IPS DF 19.7 (cell line): Measurements from ENCODE around the gene CIDEC.
A peak's percentile ranks its signal among the peaks of the same experiment; 100 is the strongest.
"Not testable (repeated sequence)": the region's sequence is repeated elsewhere in the genome, so short reads cannot be mapped to it uniquely, and the experiment has no call there.

ENCODE experiments used
- DNase-seq: peaks from one replicate; pipeline ENCODE4 v3.0.0-alpha.2; 2013; ENCODE audit warnings: low read depth, low spot score

The CIDEC gene

GRCh38 chr3:9901967-9902366, 21.9 kb upstream of the CIDEC start:
- no peak for DNase-seq

DNA sequence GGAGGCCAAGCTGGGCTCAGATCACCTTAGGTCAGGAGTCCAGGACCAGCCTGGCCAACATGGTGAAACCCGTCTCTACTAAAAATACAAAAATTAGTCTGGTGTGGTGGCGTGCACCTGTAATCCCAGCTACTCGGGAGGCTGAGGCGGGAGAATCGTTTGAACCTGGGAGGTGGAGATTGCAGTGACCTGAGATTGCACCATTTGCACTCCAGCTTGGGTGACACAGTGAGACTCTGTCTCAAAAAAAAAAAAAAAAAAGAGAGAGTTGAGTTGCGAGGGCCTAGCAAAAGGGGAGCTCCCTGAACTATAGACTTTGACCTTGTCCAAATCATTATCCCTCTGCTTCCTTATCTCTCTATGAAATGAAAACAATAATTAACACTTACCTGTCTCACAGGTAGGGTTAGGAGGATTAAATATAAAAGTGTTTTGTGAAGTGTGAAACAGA, 20.9 kb upstream of the CIDEC start:
- DNase-seq: not testable (repeated sequence)

- no peak for DNase-seq
These were observed 19.3 kb upstream of the CIDEC start for GRCh38 chr3:9899289-9899791.

GRCh38 chr3:9898467-9899241, 18.6 kb upstream of the CIDEC start:
- no peak for DNase-seq

DNA sequence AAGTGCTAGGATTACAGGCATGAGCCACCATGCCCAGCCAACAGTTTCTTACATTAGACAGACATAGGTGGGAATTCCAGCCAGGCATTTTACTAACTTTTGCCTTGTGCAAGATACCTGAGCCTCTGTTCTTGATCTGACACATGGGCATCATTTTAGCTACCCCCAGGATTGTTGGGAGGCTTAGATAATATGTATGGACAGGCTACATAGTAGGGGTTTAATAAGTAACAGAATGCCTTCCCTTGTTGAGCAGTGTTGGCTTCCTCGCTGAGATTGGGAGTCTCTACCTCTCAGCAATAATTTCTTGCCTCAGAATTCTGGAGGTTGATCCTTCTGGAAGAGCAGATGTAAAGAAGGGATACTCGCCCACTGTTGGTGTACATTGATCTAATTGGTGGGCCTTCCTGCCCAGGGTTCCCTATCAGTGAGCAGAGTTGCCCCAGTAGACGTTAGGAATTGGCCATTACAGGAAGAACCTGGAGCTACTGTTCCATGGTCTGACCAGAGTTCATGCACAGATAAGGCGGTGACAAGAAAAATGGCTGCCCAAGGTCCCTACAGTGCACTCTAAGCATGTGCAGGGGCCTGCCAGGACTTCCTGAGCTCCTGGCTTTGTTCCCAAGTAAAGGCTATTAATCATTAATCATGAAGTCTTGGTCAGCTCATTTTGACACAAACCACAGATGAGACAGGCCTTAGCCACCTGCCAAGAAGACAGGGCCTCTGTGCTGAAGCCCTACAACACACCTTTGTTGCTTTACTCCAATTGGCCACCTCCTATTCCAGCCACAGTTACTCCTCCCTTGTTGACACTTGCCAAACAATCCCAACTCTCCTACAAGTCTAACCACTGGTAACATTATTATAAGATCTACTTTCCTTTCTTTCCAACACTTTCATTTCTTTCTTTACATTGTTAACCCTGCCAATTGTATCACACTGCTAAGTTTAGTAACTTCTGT, 17.6 kb upstream of the CIDEC start:
- no peak for DNase-seq

- DNase-seq: not testable (repeated sequence)
These were observed 16.8 kb upstream of the CIDEC start for GRCh38 chr3:9896755-9897407.

- not testable (repeated sequence) for DNase-seq
These were observed 15.7 kb upstream of the CIDEC start for GRCh38 chr3:9895715-9896114.

GRCh38 chr3:9893739-9894138, 13.7 kb upstream of the CIDEC start:
- DNase-seq: no peak

- DNase-seq: no peak
These were observed 11.1 kb upstream of the CIDEC start for GRCh38 chr3:9891072-9891622.

DNA sequence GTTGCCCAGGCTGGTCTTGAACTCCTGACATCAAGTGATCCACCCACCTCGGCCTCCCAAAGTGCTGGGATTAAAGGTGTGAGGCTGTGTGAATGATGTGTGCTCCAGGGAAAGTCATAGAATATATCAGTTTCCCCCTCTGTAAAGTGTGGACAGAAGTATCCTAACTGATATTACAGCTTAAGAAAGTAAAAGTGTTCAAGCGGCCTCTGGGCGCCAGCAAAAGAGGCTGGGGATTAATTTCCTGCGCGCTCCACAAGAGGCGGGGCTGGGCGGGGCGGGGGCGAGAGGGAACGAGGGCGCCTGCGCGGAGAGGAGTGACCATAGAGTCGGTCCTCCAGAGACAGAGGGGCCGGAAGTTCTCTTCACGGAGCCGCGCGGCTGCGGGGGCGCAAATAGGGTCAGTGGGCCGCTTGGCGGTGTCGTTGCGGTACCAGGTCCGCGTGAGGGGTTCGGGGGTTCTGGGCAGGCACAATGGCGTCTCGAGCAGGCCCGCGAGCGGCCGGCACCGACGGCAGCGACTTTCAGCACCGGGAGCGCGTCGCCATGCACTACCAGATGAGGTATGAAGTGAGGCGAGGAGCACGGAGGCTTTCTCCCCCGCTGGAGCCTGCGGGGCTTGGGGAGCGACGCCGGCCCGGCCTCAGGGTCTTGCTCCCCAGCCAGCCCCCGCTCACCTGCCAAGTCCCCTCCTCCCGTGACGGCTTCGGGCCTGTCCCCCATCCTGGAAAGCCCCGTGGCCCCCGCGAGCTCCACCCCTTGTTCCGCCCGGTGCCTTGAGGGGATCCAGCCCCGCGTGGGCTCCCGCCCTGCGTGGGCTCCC, 10.4 kb upstream of the CIDEC start, which contains the start of gene JAGN1:
JAGN1 (plus strand) TSS at position 362 of the 823 bp plus-strand sequence; CDS start at position 475, 113 bp downstream.
- peak; percentile 30 for DNase-seq

DNA sequence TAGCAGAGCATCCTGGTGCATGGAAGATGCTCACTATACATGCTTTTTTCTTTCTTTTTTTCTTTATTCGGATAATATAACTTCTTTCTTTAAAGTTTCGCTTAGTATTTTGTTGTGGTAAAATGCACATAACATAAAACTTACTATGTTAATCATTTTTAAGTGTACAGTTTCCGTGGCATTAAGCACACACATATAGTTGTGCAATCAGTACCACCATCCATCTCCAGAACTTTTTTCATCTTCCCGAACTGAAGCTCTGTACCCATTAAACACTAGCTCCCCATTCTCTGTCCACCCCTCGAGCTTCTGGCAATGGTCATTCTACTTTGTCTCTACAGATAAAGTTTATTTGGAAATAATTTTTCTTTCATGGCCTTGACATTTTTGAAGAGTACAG, 9.4 kb upstream of the CIDEC start:
- DNase-seq: no peak

DNA sequence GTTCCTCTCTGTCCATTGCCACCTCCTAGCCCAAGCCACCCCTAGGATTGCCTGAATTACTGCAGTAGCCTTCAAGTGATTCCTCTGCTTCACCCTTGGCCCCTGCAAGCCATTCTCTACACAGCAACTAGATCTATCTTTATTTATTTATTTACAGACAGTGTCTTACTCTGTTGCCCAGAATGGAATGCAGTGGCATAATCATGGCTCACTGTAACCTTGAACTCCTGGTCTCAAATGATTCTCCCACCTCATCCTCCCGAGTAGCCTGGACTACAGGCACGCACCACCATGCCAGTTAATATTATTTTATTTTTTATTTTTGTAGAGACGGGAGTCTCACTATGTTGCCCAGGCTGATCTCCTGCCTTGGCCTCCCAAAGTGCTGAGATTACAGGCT, 8.5 kb upstream of the CIDEC start:
- DNase-seq: no peak

GRCh38 chr3:9887480-9887879, 7.4 kb upstream of the CIDEC start:
- DNase-seq: no peak

GRCh38 chr3:9886328-9886727, 6.3 kb upstream of the CIDEC start:
- no peak for DNase-seq

- DNase-seq: no peak
These were observed 4.6 kb upstream of the CIDEC start for GRCh38 chr3:9884555-9885165.

DNA sequence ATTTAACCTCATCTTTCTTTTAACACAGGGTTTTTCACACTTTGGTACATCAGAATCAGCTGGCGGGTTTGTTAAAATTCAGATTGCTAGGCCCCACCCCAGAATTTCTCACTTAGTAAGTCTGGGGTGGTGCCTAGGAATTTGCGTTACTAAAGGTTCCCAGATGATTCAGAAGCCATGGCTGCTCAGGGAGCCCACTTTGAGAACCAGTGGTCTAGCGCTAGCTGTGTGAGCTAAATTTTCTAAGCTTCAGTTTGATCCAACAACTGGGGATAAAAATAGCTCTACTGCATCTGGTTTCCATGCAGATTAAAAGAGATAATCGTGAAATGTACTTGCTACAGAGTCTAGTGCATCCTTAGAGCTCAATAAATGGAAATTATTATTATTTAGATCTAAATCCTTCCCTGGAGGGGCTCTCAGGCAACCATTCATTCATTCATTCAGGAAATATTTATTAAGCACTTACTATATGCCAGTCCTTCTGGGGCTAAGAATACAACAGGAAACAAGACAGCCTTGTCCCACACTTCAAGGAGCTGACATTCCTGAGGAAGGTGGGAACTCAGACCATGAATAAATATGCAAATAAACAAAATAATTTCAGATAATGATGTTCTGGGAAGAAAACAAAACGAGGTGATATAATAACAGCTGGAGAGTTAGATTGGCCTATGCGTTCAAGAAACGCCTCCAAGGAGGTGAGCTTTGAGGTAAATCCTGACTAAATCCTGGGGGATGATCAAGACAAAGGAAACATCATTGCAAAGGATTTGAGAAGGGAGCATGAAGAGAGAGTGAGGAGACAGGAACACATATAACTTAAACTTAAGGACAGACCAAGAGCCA, 3.9 kb upstream of the CIDEC start:
- DNase-seq: no peak

DNA sequence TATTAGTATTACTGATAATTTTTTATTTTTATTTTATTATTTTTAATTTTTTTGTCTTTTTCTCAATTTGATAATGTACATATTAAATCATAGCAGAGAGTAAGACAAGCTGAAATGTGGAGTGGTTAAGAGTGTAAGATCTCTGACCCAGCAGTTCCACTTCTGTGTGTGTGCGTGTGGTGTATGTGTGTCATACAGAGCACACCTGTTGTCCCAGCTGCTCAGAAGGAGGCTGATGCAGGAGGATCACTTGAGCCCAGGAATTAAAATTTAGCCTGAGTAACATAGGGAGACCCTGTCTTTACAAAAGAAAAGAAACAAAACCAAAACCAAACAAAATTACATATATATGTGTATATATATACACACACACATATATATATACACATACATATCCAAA, 1.4 kb upstream of the CIDEC start:
- no peak for DNase-seq

DNA sequence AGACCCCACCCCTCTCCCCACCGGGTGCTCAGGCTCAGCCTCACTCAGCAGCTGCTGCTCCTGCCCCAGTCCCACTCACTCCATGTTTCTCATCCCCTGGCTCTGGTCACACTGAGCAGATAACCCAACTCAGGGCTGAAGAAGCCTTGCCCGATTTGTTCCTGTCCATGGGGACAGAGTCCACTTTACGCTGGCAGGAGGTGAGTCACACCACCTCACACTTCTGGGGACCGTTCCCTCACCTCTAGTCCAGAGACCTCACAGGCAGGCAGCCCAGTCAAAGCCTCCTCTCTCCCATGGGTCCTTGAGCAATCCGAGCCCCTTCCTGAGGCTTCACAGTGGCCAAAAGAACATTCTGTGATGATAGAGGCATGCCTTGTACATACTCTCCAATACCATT, 1.4 kb downstream of the CIDEC start:
- no peak for DNase-seq

GRCh38 chr3:9876991-9877390, 3.1 kb downstream of the CIDEC start:
- DNase-seq: no peak
